ENCODE data around the gene ILKAP.

ILKAP gene

GRCh38 chr2:238151628-238152235 is 51.8 kb downstream of the ILKAP start:
- no peak for TF ChIP-seq POLR2A (IDR thresholded peaks at IDR 0.05; ENCODE audit: low read depth, low read length)
- FAIRE-seq (no peak), DNase-seq (ENCODE audit: insufficient read length, low spot score) (no peak)

GRCh38 chr2:238151205-238151604 is 52.3 kb downstream of the ILKAP start:
- no peak for TF ChIP-seq POLR2A (IDR thresholded peaks at IDR 0.05; ENCODE audit: low read depth, low read length)
- FAIRE-seq = no peak
- no peak for DNase-seq (ENCODE audit: insufficient read length, low spot score)

- FAIRE-seq (no peak), DNase-seq (ENCODE audit: insufficient read length, low spot score) (no peak)
- no peak for TF ChIP-seq POLR2A (IDR thresholded peaks at IDR 0.05; ENCODE audit: low read depth, low read length)
Observed at GRCh38 chr2:238150686-238151085, 52.8 kb downstream of the ILKAP start.

- no peak for TF ChIP-seq POLR2A (IDR thresholded peaks at IDR 0.05; ENCODE audit: low read depth, low read length)
- FAIRE-seq = no peak
- no peak for DNase-seq (ENCODE audit: insufficient read length, low spot score)
Observed at GRCh38 chr2:238149841-238150572, 53.5 kb downstream of the ILKAP start.

GRCh38 chr2:238148981-238149380 is 54.5 kb downstream of the ILKAP start:
- no peak for TF ChIP-seq POLR2A (IDR thresholded peaks at IDR 0.05; ENCODE audit: low read depth, low read length)
- FAIRE-seq = no peak

GRCh38 chr2:238146884-238147544 is 56.5 kb downstream of the ILKAP start:
- TF ChIP-seq POLR2A (IDR thresholded peaks at IDR 0.05; ENCODE audit: low read depth, low read length) = no peak
- FAIRE-seq (no peak), DNase-seq (ENCODE audit: insufficient read length, low spot score) (no peak)

More at GRCh38 chr2:238148981-238149380, 54.5 kb downstream of the ILKAP start:
- DNase-seq (ENCODE audit: insufficient read length, low spot score) = no peak

GRCh38 chr2:238145851-238146250 is 57.6 kb downstream of the ILKAP start:
- no peak for TF ChIP-seq POLR2A (IDR thresholded peaks at IDR 0.05; ENCODE audit: low read depth, low read length)
- FAIRE-seq = no peak
- DNase-seq (ENCODE audit: insufficient read length, low spot score) = no peak

GRCh38 chr2:238145046-238145445 is 58.4 kb downstream of the ILKAP start:
- no peak for DNase-seq (ENCODE audit: insufficient read length, low spot score)
- no peak for FAIRE-seq
- TF ChIP-seq POLR2A (IDR thresholded peaks at IDR 0.05; ENCODE audit: low read depth, low read length) = no peak

- FAIRE-seq = no peak
Observed at GRCh38 chr2:238144262-238144661, 59.2 kb downstream of the ILKAP start.

GRCh38 chr2:238143239-238143951 is 60.1 kb downstream of the ILKAP start:
- DNase-seq (ENCODE audit: insufficient read length, low spot score) = peak; percentile 92
- FAIRE-seq = no peak
- TF ChIP-seq POLR2A (IDR thresholded peaks at IDR 0.05; ENCODE audit: low read depth, low read length) = no peak

More at GRCh38 chr2:238144262-238144661, 59.2 kb downstream of the ILKAP start:
- DNase-seq (ENCODE audit: insufficient read length, low spot score) = no peak
- TF ChIP-seq POLR2A (IDR thresholded peaks at IDR 0.05; ENCODE audit: low read depth, low read length) = no peak

GRCh38 chr2:238142382-238143205 is 60.9 kb downstream of the ILKAP start:
- no peak for DNase-seq (ENCODE audit: insufficient read length, low spot score)
- no peak for FAIRE-seq
- no peak for TF ChIP-seq POLR2A (IDR thresholded peaks at IDR 0.05; ENCODE audit: low read depth, low read length)

- DNase-seq (ENCODE audit: insufficient read length, low spot score) (peak; percentile 79), FAIRE-seq (peak; percentile 83)
- no peak for TF ChIP-seq POLR2A (IDR thresholded peaks at IDR 0.05; ENCODE audit: low read depth, low read length)
Observed at GRCh38 chr2:238141541-238142318, 61.8 kb downstream of the ILKAP start.
